Spleen (tissue), 7 donors: Measurements from ENCODE around the gene ACBD3.

Source experiments
- POLR2A ChIP-seq, 3 donors: fragments of 450-650 bp; IDR thresholded peaks; one replicate each; pipeline ENCODE4 v1.5.1; 2017; ENCODE audit warnings: antibody characterized with exemption in 3 of 3, mild to moderate bottlenecking in 1 of 3
- TF ChIP-seq, protein P1 (sequence below), 11 experiments: fragments of 200-600 bp in 7 of 11; fragments of 450-650 bp in 4 of 11; sonication (generic) in 4 of 11; IDR thresholded peaks in 8 of 11; conservative IDR thresholded peaks in 3 of 11; 1 replicate in 7 of 11; 2 replicates in 4 of 11; pipeline versions ENCODE4 v1.4.0 to v1.8.0; 2016 to 2021; ENCODE audit warnings: antibody characterized with exemption in 11 of 11, inconsistent platforms in 4 of 11, mild to moderate bottlenecking in 1 of 11
- donor health status: DM: no; HTN: no; CAD: no; lungs with moderate emphysema.
- donor health status: DM: no; HTN: no; CAD: no.
- donor health status: DM: no; HTN: no; CAD: no.

DNA sequence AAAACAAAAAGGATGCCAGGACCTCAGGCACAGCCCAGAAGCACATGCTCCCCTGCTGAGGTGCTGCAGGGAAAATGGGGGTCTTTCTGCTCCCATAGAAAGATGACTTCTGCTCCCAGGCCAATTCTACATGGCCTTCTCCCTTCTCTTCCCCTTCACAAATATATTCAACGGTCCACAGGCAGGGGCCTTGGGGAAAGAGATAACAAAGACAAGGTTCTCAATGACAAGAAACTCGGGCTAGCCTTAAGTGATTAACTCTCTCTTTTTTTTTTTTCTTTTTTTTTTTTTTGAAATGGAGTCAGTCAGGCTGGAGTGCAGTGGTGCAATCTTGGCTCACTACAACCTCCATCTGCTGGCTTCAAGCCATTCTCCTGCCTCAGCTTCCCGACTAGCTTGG lies 69.9 kb downstream of the ACBD3 start:
- TF ChIP-seq, protein P1, sequence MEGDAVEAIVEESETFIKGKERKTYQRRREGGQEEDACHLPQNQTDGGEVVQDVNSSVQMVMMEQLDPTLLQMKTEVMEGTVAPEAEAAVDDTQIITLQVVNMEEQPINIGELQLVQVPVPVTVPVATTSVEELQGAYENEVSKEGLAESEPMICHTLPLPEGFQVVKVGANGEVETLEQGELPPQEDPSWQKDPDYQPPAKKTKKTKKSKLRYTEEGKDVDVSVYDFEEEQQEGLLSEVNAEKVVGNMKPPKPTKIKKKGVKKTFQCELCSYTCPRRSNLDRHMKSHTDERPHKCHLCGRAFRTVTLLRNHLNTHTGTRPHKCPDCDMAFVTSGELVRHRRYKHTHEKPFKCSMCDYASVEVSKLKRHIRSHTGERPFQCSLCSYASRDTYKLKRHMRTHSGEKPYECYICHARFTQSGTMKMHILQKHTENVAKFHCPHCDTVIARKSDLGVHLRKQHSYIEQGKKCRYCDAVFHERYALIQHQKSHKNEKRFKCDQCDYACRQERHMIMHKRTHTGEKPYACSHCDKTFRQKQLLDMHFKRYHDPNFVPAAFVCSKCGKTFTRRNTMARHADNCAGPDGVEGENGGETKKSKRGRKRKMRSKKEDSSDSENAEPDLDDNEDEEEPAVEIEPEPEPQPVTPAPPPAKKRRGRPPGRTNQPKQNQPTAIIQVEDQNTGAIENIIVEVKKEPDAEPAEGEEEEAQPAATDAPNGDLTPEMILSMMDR (IDR thresholded peaks at IDR 0.05 in 8 of 11, conservative IDR thresholded peaks at IDR 0.05 in 3 of 11) = no peak
- no peak for TF ChIP-seq POLR2A (IDR thresholded peaks at IDR 0.05)
